ENCODE data around the gene BEGAIN.

BEGAIN gene

GRCh38 chr14:100601914-100602313, 14.7 kb upstream of the BEGAIN start:
- in situ Hi-C loops (cut with HindIII; ENCODE audit: low sequenced_read_pairs) = no loop called here
- no peak for TF ChIP-seq CTCF (IDR thresholded peaks at IDR 0.05; ENCODE audit: low read depth, low read length)
- no peak for DNase-seq (ENCODE audit: low read depth, low spot score)
- H3K4me3 ChIP-seq (ENCODE audit: low read depth, low read length) = no peak overlapping the region

GRCh38 chr14:100601064-100601463, 13.8 kb upstream of the BEGAIN start:
- in situ Hi-C loops (cut with HindIII; ENCODE audit: low sequenced_read_pairs) = no loop called here
- H3K4me3 ChIP-seq (ENCODE audit: low read depth, low read length) = no peak overlapping the region
- TF ChIP-seq CTCF (IDR thresholded peaks at IDR 0.05; ENCODE audit: low read depth, low read length) = no peak
- DNase-seq (ENCODE audit: low read depth, low spot score) = no peak

- H3K4me3 ChIP-seq (ENCODE audit: low read depth, low read length) = no peak overlapping the region
- in situ Hi-C loops (cut with HindIII; ENCODE audit: low sequenced_read_pairs) = no loop called here
Observed at GRCh38 chr14:100599981-100600380, 12.8 kb upstream of the BEGAIN start.

GRCh38 chr14:100594625-100594951, 7.4 kb upstream of the BEGAIN start:
- no peak overlapping the region for H3K4me3 ChIP-seq (ENCODE audit: low read depth, low read length)
- TF ChIP-seq CTCF (IDR thresholded peaks at IDR 0.05; ENCODE audit: low read depth, low read length) = no peak
- in situ Hi-C loops (cut with HindIII; ENCODE audit: low sequenced_read_pairs) = no loop called here
- no peak for DNase-seq (ENCODE audit: low read depth, low spot score)

More at GRCh38 chr14:100599981-100600380, 12.8 kb upstream of the BEGAIN start:
- no peak for TF ChIP-seq CTCF (IDR thresholded peaks at IDR 0.05; ENCODE audit: low read depth, low read length)
- no peak for DNase-seq (ENCODE audit: low read depth, low spot score)

- TF ChIP-seq CTCF (IDR thresholded peaks at IDR 0.05; ENCODE audit: low read depth, low read length) = no peak
- DNase-seq (ENCODE audit: low read depth, low spot score) = no peak
- no peak overlapping the region for H3K4me3 ChIP-seq (ENCODE audit: low read depth, low read length)
- in situ Hi-C loops (cut with HindIII; ENCODE audit: low sequenced_read_pairs) = no loop called here
Observed at GRCh38 chr14:100593751-100594624, 6.8 kb upstream of the BEGAIN start.

GRCh38 chr14:100592972-100593371, 5.8 kb upstream of the BEGAIN start:
- in situ Hi-C loops (cut with HindIII; ENCODE audit: low sequenced_read_pairs) = no loop called here
- no peak for DNase-seq (ENCODE audit: low read depth, low spot score)
- no peak for TF ChIP-seq CTCF (IDR thresholded peaks at IDR 0.05; ENCODE audit: low read depth, low read length)
- H3K4me3 ChIP-seq (ENCODE audit: low read depth, low read length) = no peak overlapping the region
